Measurements from ENCODE around the gene OBP2B. TPM values are rescaled to one million over a fixed set of nuclear protein-coding genes. Genes with fewer than 3 reads are reported as not detected.
"Not testable (repeated sequence)": the region's sequence is repeated elsewhere in the genome, so short reads cannot be mapped to it uniquely, and the experiment has no call there.

The OBP2B gene
- total RNA-seq, 2 experiments from 2014 or later = not detected

GRCh38 chr9:133236291-133237034, 27.4 kb upstream of the OBP2B start:
- CTCF ChIA-PET, H3K4me3 Mint-ChIP-seq: not testable (repeated sequence)
- intact Hi-C loops (cut with micrococcal nuclease) = loop anchor here (5.0 kb wide), 1 partner anchor 49 kb away; no protein-coding TSS in a partner anchor

GRCh38 chr9:133235549-133236222, 26.6 kb upstream of the OBP2B start:
- H3K4me1 Mint-ChIP-seq (ENCODE audit: low read depth) = peaks cover 7% of the 10 kb centered on the region
- no peak for DNase-seq
- H3K27ac Mint-ChIP-seq = no peak overlapping the region
- intact Hi-C loops (cut with micrococcal nuclease) = loop anchor here (5.0 kb wide), 1 partner anchor 48 kb away; no protein-coding TSS in a partner anchor
- peaks cover 19% of the 10 kb centered on the region for H3K27me3 Mint-ChIP-seq (ENCODE audit: low read depth)
- no peaks in the 10 kb centered on the region for H3K9me3 Mint-ChIP-seq
- CTCF ChIA-PET = no interaction called here
- H3K4me3 Mint-ChIP-seq = no peak overlapping the region
- H3K36me3 Mint-ChIP-seq (ENCODE audit: low read depth) = no peaks in the 10 kb centered on the region

More at GRCh38 chr9:133236291-133237034, 27.4 kb upstream of the OBP2B start:
- not testable (repeated sequence) for H3K36me3 Mint-ChIP-seq (ENCODE audit: low read depth); H3K9me3 Mint-ChIP-seq; H3K27ac Mint-ChIP-seq; H3K4me1 Mint-ChIP-seq (ENCODE audit: low read depth); DNase-seq
- H3K27me3 Mint-ChIP-seq (ENCODE audit: low read depth) = peaks cover 19% of the 10 kb centered on the region

GRCh38 chr9:133234577-133235322, 25.7 kb upstream of the OBP2B start:
- no peak overlapping the region for H3K27ac Mint-ChIP-seq
- CTCF ChIA-PET = no interaction called here

GRCh38 chr9:133233681-133234432, 24.8 kb upstream of the OBP2B start:
- Mint-ChIP-seq H3K27ac (no peak overlapping the region), H3K4me3 (no peak overlapping the region), H3K9me3 (no peaks in the 10 kb centered on the region), H3K27me3 (ENCODE audit: low read depth) (peaks cover 11% of the 10 kb centered on the region), H3K4me1 (ENCODE audit: low read depth) (peaks cover 4% of the 10 kb centered on the region), H3K36me3 (ENCODE audit: low read depth) (no peaks in the 10 kb centered on the region)
- CTCF ChIA-PET = interaction anchor here (0.8 kb wide), 1 partner anchor 20 kb away, joined by 4 read pairs; no protein-coding TSS in a partner anchor
- DNase-seq = no peak
- intact Hi-C loops (cut with micrococcal nuclease) = no loop called here

More at GRCh38 chr9:133234577-133235322, 25.7 kb upstream of the OBP2B start:
- DNase-seq = no peak
- H3K27me3 Mint-ChIP-seq (ENCODE audit: low read depth) = peaks cover 15% of the 10 kb centered on the region
- peaks cover 7% of the 10 kb centered on the region for H3K4me1 Mint-ChIP-seq (ENCODE audit: low read depth)
- intact Hi-C loops (cut with micrococcal nuclease) = loop anchor here (5.0 kb wide), 1 partner anchor 47 kb away; no protein-coding TSS in a partner anchor
- H3K4me3 Mint-ChIP-seq = no peak overlapping the region
- H3K9me3 Mint-ChIP-seq = no peaks in the 10 kb centered on the region
- H3K36me3 Mint-ChIP-seq (ENCODE audit: low read depth) = no peaks in the 10 kb centered on the region

GRCh38 chr9:133231934-133232568, 23.0 kb upstream of the OBP2B start:
- H3K4me3 Mint-ChIP-seq; H3K9me3 Mint-ChIP-seq; CTCF ChIA-PET; H3K27ac Mint-ChIP-seq; H3K27me3 Mint-ChIP-seq (ENCODE audit: low read depth); DNase-seq; H3K4me1 Mint-ChIP-seq (ENCODE audit: low read depth); intact Hi-C loops (cut with micrococcal nuclease); H3K36me3 Mint-ChIP-seq (ENCODE audit: low read depth): not testable (repeated sequence)

GRCh38 chr9:133230514-133230913, 21.5 kb upstream of the OBP2B start:
- CTCF ChIA-PET; intact Hi-C loops (cut with micrococcal nuclease): not testable (repeated sequence)

GRCh38 chr9:133230093-133230492, 21.0 kb upstream of the OBP2B start:
- Mint-ChIP-seq H3K4me3 (no peak overlapping the region), H3K4me1 (ENCODE audit: low read depth) (no peaks in the 10 kb centered on the region), H3K27ac (no peak overlapping the region), H3K36me3 (ENCODE audit: low read depth) (no peaks in the 10 kb centered on the region), H3K27me3 (ENCODE audit: low read depth) (no peaks in the 10 kb centered on the region), H3K9me3 (no peaks in the 10 kb centered on the region)
- DNase-seq = no peak
- intact Hi-C loops (cut with micrococcal nuclease) = no loop called here
- CTCF ChIA-PET = interaction anchor here (0.9 kb wide), 1 partner anchor 9 kb away, joined by 3 read pairs; no protein-coding TSS in a partner anchor

More at GRCh38 chr9:133230514-133230913, 21.5 kb upstream of the OBP2B start:
- H3K36me3 Mint-ChIP-seq (ENCODE audit: low read depth); H3K4me3 Mint-ChIP-seq; DNase-seq; H3K27me3 Mint-ChIP-seq (ENCODE audit: low read depth); H3K9me3 Mint-ChIP-seq; H3K4me1 Mint-ChIP-seq (ENCODE audit: low read depth); H3K27ac Mint-ChIP-seq: not testable (repeated sequence)

GRCh38 chr9:133228474-133229193, 19.6 kb upstream of the OBP2B start:
- DNase-seq; H3K36me3 Mint-ChIP-seq (ENCODE audit: low read depth); H3K27ac Mint-ChIP-seq; CTCF ChIA-PET; H3K4me1 Mint-ChIP-seq (ENCODE audit: low read depth); H3K9me3 Mint-ChIP-seq; H3K4me3 Mint-ChIP-seq; H3K27me3 Mint-ChIP-seq (ENCODE audit: low read depth); intact Hi-C loops (cut with micrococcal nuclease): not testable (repeated sequence)

- CTCF ChIA-PET; H3K36me3 Mint-ChIP-seq (ENCODE audit: low read depth); DNase-seq; intact Hi-C loops (cut with micrococcal nuclease); H3K27me3 Mint-ChIP-seq (ENCODE audit: low read depth); H3K4me1 Mint-ChIP-seq (ENCODE audit: low read depth); H3K27ac Mint-ChIP-seq; H3K4me3 Mint-ChIP-seq; H3K9me3 Mint-ChIP-seq: not testable (repeated sequence)
These were observed 18.9 kb upstream of the OBP2B start for GRCh38 chr9:133227996-133228395.

GRCh38 chr9:133227242-133227860, 18.3 kb upstream of the OBP2B start:
- Mint-ChIP-seq H3K9me3 (no peaks in the 10 kb centered on the region), H3K4me3 (no peak overlapping the region)
- no peak for DNase-seq

More at GRCh38 chr9:133227242-133227860, 18.3 kb upstream of the OBP2B start:
- peaks cover 3% of the 10 kb centered on the region for H3K27me3 Mint-ChIP-seq (ENCODE audit: low read depth)
- no peak overlapping the region for H3K27ac Mint-ChIP-seq
- intact Hi-C loops (cut with micrococcal nuclease) = no loop called here
- no peaks in the 10 kb centered on the region for H3K4me1 Mint-ChIP-seq (ENCODE audit: low read depth)
- H3K36me3 Mint-ChIP-seq (ENCODE audit: low read depth) = no peaks in the 10 kb centered on the region
- CTCF ChIA-PET = no interaction called here
